Non-pigmented ciliary epithelial cell (primary cell): ENCODE measurements around the gene KHK.
A peak's percentile ranks its signal among the peaks of the same experiment; 100 is the strongest.
"Not testable (repeated sequence)": the region's sequence is repeated elsewhere in the genome, so short reads cannot be mapped to it uniquely, and the experiment has no call there.

Experiments used
- DNase-seq: peaks from one replicate; pipeline ENCODE4 v3.0.0-alpha.2; 2010; ENCODE audit warnings: low read depth

The KHK gene

GRCh38 chr2:27060323-27060722, 26.2 kb upstream of the KHK start:
- no peak for DNase-seq

- DNase-seq, result no peak
These were observed 21.4 kb upstream of the KHK start for GRCh38 chr2:27065128-27065527.

GRCh38 chr2:27067385-27067784, 19.2 kb upstream of the KHK start:
- no peak for DNase-seq

- no peak for DNase-seq
These were observed 17.1 kb upstream of the KHK start for GRCh38 chr2:27069436-27069835.

GRCh38 chr2:27069961-27070618, 16.5 kb upstream of the KHK start:
- DNase-seq, result no peak

- no peak for DNase-seq
These were observed 15.8 kb upstream of the KHK start for GRCh38 chr2:27070653-27071276.

GRCh38 chr2:27071277-27071989, 15.1 kb upstream of the KHK start, which contains the start of gene OST4:
Gene OST4 (minus strand): TSS chr2:27071654.
- peak; percentile 53 for DNase-seq

- no peak for DNase-seq
These were observed 14.4 kb upstream of the KHK start for GRCh38 chr2:27071990-27072830.

GRCh38 chr2:27072920-27073319, 13.7 kb upstream of the KHK start:
- no peak for DNase-seq

- DNase-seq, result no peak
These were observed 12.8 kb upstream of the KHK start for GRCh38 chr2:27073782-27074181.

- DNase-seq, result no peak
These were observed 11.6 kb upstream of the KHK start for GRCh38 chr2:27074738-27075565.

GRCh38 chr2:27075566-27075871, 11.1 kb upstream of the KHK start:
- not testable (repeated sequence) for DNase-seq

GRCh38 chr2:27076323-27076722, 10.2 kb upstream of the KHK start:
- no peak for DNase-seq

- DNase-seq, result no peak
These were observed 9.3 kb upstream of the KHK start for GRCh38 chr2:27077231-27077630.

GRCh38 chr2:27078267-27079194, 8.0 kb upstream of the KHK start, which contains the start of gene EMILIN1:
Gene EMILIN1 (plus strand): TSS chr2:27078615. CDS start chr2:27079066, 451 bp downstream.
- DNase-seq, result peak; percentile 58

- DNase-seq, result no peak
These were observed 7.1 kb upstream of the KHK start for GRCh38 chr2:27079233-27080139.

GRCh38 chr2:27080140-27080469, 6.5 kb upstream of the KHK start:
- no peak for DNase-seq

- no peak for DNase-seq
These were observed 6.0 kb upstream of the KHK start for GRCh38 chr2:27080603-27080936.

- no peak for DNase-seq
These were observed 4.4 kb upstream of the KHK start for GRCh38 chr2:27081984-27082772.
